Measurements from ENCODE around the gene SORCS2.
"Not testable (repeated sequence)": the region's sequence is repeated elsewhere in the genome, so short reads cannot be mapped to it uniquely, and the experiment has no call there.

Gene SORCS2

GRCh38 chr4:7201420-7202305, 9.3 kb downstream of the SORCS2 start:
- DNase-seq, result no peak

DNA sequence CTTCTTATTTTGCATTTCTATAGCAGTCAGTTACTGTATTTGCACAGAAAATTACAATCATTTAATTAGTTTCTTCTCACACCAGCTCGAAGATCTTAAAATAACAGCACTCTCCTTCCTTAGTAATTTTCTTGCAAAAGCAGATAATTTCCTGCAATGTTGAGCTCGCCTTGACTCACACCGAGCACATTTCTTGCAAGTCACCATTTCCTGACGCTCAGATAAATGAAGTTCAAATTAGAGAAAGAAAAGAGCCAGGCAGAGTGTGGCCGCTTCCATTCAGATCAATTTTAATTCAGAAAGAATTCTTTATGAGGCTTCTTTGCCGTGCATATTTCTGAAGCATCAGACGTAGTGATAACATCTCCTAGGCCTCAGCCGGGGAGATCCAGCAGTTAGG, 10.1 kb downstream of the SORCS2 start:
- DNase-seq, result no peak

DNA sequence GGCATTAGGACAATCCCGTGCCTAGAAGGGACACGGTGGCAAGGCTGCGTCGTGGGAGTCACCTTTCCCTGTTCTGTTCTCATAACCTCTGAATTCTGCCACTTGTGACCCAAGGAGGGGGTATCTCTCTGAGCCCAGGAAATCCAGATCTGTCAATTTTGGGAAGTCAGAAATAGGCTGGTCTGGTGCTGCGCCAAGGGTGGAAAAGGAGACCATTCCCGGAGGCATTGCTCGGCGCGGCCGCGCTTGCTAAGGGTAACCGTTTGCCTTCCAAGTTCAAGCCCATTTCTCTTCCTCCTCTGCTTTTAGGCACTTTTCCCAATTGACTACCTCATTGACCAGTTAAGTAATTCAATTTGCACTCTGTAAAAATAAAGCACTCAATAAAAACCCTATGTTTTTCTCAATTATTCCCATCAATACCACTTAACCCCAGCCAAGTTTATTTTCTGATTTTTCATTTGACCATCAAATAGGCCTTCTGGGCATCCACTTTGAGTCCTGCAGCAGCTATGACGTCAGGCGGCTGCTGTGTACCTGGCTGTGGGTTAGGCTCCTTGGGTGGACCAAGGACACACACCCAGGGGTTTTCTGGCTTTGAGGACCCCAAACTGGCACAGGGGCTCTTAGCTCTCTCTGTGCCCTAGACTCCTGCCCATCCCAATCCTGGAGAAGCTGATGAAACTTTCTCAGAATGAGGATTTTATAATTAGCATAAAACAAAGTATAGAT, 12.5 kb downstream of the SORCS2 start:
- no peak for DNase-seq

GRCh38 chr4:7206385-7206784, 14.0 kb downstream of the SORCS2 start:
- no peak for DNase-seq

DNA sequence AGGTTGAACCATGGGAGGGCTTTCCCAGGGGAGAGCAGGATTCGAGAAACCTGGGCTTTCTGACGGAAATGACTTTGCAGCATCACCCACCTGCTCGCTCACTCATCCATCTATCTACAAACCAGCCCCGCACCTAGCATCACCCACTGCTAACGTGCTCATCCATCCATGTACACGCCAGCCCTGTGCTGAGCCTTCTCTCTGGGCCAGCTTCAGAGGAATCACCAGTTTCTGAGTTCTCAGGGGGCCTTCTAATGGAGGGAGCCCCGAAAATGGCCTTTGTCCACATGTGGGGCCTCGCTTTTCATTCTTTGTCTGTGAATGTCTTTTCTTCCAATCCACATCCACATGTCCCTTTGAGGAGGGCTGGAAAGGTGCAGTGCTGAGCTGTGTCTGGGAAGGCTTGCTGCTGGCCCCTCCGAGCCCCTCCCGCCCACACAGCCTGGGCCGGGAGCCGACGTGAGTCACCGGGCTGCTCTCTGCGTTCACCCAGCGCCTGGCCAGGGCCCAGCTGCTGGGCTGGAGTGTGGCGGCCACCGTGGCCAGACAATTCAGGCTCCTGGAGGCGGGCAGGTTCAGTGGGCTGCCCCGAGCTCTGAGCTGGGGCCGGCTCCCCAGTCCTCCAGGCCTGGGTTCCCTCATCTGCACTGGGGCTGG, 14.7 kb downstream of the SORCS2 start:
- DNase-seq, result no peak

DNA sequence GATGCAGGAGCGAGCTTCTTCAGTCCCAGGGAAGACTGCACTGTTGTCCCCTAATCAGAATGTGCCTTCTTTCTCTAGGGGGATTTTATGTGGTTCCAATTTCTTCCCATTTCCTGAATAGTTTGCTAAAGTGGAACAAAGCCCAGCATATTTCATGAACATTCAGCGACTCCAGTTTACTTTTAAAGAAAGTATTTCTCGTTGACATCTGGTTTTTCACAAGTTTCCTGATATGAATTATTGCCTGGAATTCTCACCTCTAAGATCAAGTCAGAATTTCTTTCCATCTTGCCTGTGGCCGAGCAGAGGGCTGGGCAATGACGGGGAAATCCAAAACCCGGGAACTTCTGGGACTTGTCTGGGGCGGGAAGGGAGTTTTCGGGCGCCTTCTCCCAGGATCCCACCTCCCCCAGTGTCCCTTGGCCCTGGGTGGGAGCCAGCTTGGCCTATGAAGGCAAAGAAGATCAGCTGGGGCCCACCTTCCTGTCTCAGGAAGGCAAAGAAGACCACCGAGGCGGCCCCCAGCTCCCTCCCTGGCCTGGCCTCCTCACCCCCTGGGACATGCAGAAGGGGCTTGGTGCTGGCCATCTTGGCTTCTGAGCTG, 15.4 kb downstream of the SORCS2 start:
- no peak for DNase-seq

GRCh38 chr4:7208509-7209451, 16.4 kb downstream of the SORCS2 start:
- no peak for DNase-seq

DNA sequence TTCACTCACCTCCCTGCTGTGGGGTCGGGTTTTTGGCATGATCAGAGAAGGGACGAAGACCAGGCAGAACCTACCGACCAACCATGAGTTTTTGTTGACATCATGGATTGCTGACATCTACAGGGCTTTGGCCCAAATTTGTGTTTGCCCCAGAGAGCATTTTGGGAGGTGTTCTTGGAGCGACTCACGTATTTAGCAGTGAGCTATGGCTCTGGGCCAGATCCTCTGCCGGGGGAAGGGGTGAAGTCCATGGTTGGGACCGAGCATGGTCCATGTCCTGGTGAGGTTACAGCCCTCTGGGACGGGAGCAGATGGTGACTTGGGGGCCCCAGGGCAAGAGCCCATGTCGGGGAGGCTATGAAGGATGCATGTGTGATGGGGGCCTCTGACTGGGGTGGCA, 17.4 kb downstream of the SORCS2 start:
- no peak for DNase-seq

- no peak for DNase-seq
Measured at GRCh38 chr4:7210824-7211223, 18.5 kb downstream of the SORCS2 start.

DNA sequence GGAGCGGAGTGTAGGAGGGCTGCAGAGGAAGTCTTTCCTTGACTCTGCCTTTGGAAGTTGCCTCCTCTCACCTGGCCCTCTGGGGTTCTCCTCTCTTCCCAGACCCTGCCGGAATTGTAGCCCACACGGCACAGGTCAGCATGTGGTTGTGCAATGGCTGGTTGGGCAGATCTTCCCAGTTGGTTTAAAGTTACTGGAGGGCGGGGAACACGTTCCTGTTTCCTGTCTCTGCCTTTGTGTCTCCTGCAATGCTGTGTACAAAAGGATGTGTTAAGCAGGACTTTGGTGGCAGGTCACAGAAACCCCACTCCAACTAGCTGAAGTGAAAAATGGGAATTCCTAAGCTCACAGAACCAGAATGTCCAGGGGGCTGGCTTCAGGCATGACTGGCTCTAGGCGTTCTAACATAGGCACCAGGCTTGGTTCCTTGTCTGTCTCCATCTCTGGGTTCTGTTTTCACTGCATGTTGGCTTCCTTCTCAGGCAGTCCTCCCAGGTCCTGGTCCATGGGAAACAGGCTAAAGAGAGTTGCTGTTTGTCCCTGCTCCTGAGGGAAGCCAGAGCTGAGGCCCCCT, 19.9 kb downstream of the SORCS2 start:
- DNase-seq, result no peak

GRCh38 chr4:7212921-7213320, 20.6 kb downstream of the SORCS2 start:
- no peak for DNase-seq

DNA sequence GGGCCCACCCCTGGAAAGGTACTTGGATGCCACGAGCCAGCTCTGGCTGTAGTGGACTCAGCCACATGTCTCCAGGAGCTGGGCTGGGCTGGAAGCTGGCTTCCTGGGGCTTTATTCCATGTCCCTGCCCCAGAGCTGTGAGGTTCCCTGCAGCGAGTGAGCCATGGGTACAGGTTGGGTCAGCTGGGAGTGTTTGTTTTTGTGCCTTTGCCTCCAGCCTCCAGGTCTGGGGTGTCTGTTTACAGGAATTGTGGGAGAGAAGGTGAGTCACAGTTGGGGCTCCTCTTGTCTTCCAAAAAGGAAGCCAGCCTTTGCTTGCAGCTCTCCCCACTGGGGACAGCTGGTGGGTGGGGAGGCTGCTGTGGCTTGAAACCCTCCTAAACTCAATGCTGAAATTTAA, 21.5 kb downstream of the SORCS2 start:
- no peak for DNase-seq

DNA sequence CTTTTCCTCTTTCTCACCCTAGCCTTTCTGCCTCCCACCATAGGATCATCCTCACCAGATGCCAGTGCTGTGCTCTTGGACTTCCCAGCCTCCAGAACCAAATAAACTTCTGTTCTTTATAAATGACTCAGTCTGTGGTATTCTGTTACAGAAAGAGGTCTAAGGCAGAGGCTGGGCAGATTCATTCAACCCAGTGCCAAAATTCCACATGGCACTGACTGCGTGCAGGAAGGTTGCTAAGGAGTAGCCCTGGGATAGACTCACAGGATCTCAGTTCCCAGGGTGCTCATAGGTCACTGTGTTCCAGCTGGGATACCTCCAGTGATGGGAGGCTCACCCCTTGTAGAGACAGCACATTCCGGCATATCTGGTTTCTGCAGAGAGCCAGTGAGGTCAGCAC, 22.0 kb downstream of the SORCS2 start:
- DNase-seq, result no peak

DNA sequence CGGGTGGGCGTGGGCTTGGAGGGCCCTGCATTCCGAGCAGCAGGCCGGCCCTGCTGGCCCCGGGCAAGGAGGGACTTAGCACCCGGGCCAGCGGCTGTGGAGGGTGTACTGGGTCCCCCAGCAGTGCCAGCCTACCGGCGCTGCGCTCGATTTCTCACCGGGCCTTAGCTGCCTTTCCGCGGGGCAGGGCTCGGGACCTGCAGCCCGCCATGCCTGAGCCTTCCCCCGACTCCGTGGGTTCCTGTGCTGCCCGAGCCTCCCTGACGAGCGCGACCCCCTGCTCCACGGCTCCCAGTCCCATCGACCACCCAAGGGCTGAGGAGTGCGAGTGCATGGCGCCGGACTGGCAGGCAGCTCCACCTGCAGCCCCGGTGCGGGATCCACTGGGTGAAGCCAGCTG, 22.8 kb downstream of the SORCS2 start:
- DNase-seq, result not testable (repeated sequence)

GRCh38 chr4:7217039-7217438, 24.7 kb downstream of the SORCS2 start:
- DNase-seq, result no peak

GRCh38 chr4:7217474-7218321, 25.4 kb downstream of the SORCS2 start:
- DNase-seq, result no peak

DNA sequence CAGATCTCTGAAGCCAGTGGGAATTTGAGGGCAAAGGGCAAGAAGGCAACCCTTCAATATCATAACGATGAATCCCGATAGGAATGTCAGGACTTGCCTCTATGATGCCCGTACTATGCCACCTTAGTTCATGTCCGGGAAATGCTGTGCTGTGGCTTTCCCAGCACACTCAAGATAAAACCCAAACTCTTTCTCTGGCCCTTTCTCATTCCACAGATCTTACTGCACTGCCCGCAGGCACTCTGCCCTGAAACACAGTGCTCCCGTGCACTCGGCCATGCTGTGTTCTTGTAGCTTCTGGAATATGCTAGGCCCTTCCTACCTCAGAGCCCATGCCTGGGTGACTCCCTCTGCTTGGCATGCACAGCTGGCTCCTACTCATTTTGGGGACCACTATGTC, 26.3 kb downstream of the SORCS2 start:
- DNase-seq, result no peak

DNA sequence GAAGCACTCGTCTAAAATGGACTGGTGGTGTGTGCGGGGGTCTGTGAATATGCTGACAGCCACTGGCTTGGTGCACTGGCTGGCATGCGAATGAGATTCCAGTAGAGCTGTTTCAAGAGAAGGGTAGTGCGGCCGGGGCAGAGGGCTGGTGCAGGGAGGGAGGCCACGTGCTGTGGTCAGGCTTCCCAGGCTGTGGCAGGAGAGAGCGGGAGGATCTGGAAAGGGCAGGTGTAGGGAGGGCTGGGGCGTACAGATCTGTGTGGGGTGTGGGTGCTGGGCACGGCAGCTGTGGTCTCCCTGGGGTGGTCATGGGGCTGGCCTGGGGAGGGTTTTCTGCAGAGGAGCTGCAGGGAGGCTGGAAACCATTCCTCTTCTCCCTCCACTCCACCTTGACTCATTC, 30.2 kb downstream of the SORCS2 start:
- DNase-seq, result no peak

DNA sequence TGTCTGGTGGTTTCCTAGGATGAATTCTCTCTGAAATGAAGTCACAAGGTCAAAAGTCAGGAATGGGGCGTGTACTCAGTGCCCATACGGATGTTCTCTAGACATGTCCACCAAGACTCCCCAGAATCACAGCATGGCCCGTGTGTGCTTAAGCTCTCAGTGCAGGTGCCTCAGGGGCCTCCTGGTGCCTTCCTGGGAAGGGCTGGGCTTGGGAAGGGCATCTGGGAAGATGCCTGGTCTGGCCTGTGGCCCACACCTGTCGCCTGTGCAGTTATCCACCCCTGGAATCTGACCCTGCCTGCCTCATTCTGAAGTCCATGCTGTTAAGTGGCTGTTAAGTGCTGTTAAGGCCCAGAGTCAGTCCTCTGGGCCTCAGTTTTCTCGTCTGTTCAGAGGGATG, 31.2 kb downstream of the SORCS2 start:
- DNase-seq, result no peak

DNA sequence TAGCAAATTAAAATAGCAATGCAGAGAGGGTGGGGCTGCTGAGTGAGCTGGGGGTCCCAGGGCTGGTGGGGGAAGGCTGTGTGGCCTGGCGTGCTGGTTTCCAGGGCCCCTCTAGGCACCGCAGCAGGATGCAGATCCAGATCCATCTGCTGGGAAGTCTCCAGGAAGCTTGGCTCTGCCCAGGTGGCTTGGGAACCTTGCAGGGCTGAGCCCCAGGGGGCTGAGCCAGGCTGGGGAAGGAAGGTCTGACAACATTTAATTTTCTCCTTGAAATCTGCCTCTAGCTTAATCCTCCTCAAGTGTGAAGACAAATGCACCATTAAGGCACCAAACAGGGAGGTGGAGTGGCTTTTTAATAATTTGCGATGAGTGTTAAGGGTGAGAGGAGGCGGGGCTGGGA, 31.7 kb downstream of the SORCS2 start:
- DNase-seq, result no peak
